HG02798 (cell line): Measurements from ENCODE around the gene FAM236C.
"Not testable (repeated sequence)": the region's sequence is repeated elsewhere in the genome, so short reads cannot be mapped to it uniquely, and the experiment has no call there.

Experiments used
- ATAC-seq: cut with Tn5 transposase; IDR thresholded peaks from one replicate; pipeline ENCODE4 v1.9.1; 2021; ENCODE audit warnings: mild to moderate bottlenecking; ENCODE audit not compliant: unreplicated experiment, poor library complexity

FAM236C gene

GRCh38 chrX:72912315-72912714 lies at the start of gene FAM236C:
Gene FAM236C (plus strand): TSS chrX:72912615. CDS start chrX:72912715, 100 bp downstream.
- ATAC-seq = not testable (repeated sequence)

DNA sequence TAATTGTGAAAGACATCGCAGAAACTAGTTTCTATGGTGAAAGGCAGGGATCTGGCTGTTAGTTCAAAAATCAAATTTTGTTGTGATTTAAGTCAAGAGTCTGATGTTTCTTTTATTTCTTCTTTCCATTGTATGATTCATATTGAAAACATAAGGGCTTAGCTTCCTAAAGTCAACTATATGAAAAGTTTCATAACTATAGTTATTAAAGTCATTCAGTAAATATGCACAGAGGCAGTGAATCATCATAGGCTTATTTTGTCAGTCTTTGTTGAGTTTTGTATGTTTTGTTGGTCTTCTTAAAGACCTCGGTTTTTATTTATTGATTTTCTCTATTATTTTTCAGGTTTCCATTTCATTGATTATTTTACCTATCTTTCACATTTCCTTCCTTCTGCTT lies 29.5 kb upstream of the FAM236C start:
- ATAC-seq = not testable (repeated sequence)

GRCh38 chrX:72889740-72890139 lies 22.7 kb upstream of the FAM236C start:
- ATAC-seq = not testable (repeated sequence)

GRCh38 chrX:72916096-72916495 lies 3.7 kb downstream of the FAM236C start:
- not testable (repeated sequence) for ATAC-seq

DNA sequence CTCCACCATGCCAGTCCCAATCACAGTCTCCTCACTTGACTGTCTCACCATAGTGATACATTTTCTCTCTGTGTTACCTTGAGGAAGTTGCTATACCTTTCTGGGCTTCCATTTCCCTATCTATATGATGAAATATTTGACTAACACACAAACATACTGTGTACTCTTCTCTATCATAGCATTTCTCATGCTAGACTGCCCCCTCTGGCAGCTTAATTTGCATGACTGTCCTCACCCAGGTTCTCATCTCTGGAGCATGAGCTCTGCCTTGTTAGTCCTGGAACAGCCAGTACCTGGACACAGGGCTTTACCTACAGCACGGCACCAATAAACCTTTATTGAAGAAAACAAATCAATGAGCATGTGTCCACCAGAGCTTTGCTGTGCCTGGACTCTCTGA lies 19.9 kb downstream of the FAM236C start:
- ATAC-seq = not testable (repeated sequence)

GRCh38 chrX:72936455-72936854 lies 24.0 kb downstream of the FAM236C start:
- ATAC-seq = not testable (repeated sequence)

DNA sequence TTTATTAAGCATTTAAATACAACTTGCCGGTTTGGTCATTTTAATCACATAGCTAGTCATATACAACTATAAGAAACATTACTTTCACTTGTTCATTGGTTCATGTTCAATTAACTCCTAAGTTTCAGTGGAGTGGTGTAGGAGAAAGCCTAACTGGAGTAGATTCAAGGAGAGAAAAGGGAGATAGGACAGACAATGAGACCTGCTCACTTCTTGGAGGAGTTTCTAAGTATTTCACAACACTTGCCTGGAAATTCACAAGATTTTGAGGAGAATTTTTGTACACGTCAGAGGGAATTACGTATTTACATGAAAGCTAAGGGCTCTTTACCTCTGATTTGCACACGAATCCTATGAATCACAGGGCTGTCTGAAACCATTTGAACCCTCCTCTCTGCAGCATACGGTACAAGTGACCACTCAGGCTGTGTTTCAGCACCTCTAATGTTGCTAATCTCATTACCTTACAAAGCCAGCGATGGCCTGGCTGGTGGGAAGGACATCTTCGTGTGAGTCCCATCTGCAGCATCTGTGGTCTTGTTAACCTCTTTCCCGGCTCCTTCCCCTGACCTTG lies 24.6 kb downstream of the FAM236C start:
- ATAC-seq = not testable (repeated sequence)

DNA sequence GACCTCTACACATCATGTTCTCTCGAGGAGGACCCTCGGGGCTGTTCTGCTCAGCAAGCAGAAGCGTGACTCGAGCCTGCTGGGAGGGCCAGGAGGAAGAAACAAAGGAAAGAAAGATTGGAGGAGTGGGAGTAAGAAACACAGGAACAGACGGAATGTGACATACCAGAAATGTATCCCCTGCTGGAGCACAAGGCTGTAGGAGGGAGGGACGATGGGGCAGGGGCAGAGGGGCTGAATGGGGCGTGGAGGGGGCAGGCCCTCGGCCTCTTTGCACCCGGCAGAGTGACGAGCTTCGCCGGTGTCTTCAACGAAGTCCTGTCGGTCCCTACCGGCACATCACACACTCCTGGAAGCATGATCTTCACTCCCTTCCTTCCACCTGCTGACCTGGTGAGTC lies 25.5 kb downstream of the FAM236C start, which contains the start of gene FAM236A:
FAM236A (plus strand) TSS at position 301 of the 400 bp plus-strand sequence; CDS start at position 358, 57 bp downstream.
- not testable (repeated sequence) for ATAC-seq

- ATAC-seq = not testable (repeated sequence)
Observed at GRCh38 chrX:72942272-72942671, 29.9 kb downstream of the FAM236C start.

- ATAC-seq = peak; percentile 64
Observed at GRCh38 chrX:72943035-72943818, 30.8 kb downstream of the FAM236C start.

GRCh38 chrX:72943819-72944169 lies 31.4 kb downstream of the FAM236C start, which contains the start of gene DMRTC1:
Gene DMRTC1 (minus strand): TSS chrX:72943837. CDS start chrX:72875694, 68,143 bp downstream.
- peak; percentile 70 for ATAC-seq

DNA sequence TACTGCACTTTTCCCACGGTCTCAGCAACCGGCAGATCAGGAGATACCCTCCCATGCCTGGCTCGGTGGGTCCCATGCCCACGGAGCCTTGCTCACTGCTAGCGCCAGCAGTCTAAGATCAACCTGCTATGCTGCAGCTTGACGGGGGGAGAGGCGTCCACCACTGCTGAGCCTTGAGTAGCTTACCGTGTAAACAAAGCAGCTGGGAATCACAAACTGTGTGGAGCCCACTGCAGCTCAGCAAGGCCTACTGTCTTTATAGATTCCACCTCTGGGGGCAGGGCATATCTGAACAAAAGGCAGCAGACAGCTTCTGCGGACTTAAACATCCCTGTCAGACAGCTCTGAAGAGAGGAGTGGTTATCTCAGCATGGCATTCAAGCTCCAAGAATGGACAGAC lies 47.6 kb downstream of the FAM236C start:
- ATAC-seq = not testable (repeated sequence)
